ENCODE measurements around the gene ERC2. TPM values are rescaled to one million over a fixed set of nuclear protein-coding genes. Genes with fewer than 3 reads are reported as not detected.

The ERC2 gene
- total and polyA plus RNA-seq, 11 donors = 0.16 to 3.8 (median 1.6) TPM

GRCh38 chr3:55567121-55567520 is 901.1 kb downstream of the ERC2 start:
- DNase-seq = no peak
- 98 to 100% (median 100%) methylated on average over 1 of the region's 1 CpG for WGBS, 4 donors
- TF ChIP-seq CTCF (IDR thresholded peaks at IDR 0.05) (no peak), POLR2A (IDR thresholded peaks at IDR 0.05) (no peak)

GRCh38 chr3:55565521-55565920 is 902.7 kb downstream of the ERC2 start:
- 82 to 89% (median 83%) methylated on average over 3 of the region's 3 CpGs for WGBS, 4 donors
- TF ChIP-seq POLR2A (IDR thresholded peaks at IDR 0.05) (no peak), CTCF (IDR thresholded peaks at IDR 0.05) (no peak)
- DNase-seq = no peak
- H3K4me1 ChIP-seq = peaks cover 0 to 4% (median 0%) of the 10 kb centered on the region in 12 donors
- H3K27me3 ChIP-seq = peaks cover 0 to 3% (median 0%) of the 10 kb centered on the region in 9 donors
- H3K36me3 ChIP-seq = no peaks in the 10 kb centered on the region
- ATAC-seq = no peak
- H3K4me3 ChIP-seq = no peak overlapping the region
- intact Hi-C loops (cut with DNase I) = no loop called here
- H3K9me3 ChIP-seq = no peaks in the 10 kb centered on the region
- no peak overlapping the region for H3K27ac ChIP-seq

More at GRCh38 chr3:55567121-55567520, 901.1 kb downstream of the ERC2 start:
- H3K27me3 ChIP-seq = peaks cover 0 to 3% (median 0%) of the 10 kb centered on the region in 9 donors
- no peaks in the 10 kb centered on the region for H3K9me3 ChIP-seq
- intact Hi-C loops (cut with DNase I) = no loop called here
- H3K4me3 ChIP-seq = no peak overlapping the region
- no peaks in the 10 kb centered on the region for H3K36me3 ChIP-seq
- no peak overlapping the region for H3K27ac ChIP-seq
- H3K4me1 ChIP-seq = peaks cover 0 to 14% (median under 1%) of the 10 kb centered on the region in 12 donors
- ATAC-seq = no peak

- TF ChIP-seq POLR2A (IDR thresholded peaks at IDR 0.05) (no peak), CTCF (IDR thresholded peaks at IDR 0.05) (no peak)
- no peak for ATAC-seq
- intact Hi-C loops (cut with DNase I) = no loop called here
- no peaks in the 10 kb centered on the region for H3K9me3 ChIP-seq
- peaks cover 0 to 3% (median 0%) of the 10 kb centered on the region in 9 donors for H3K27me3 ChIP-seq
- H3K27ac ChIP-seq = no peak overlapping the region
- H3K4me3 ChIP-seq = no peak overlapping the region
- WGBS, 4 donors = 69 to 79% (median 74%) methylated on average over 4 to 6 of the region's 6 CpGs
- H3K36me3 ChIP-seq = no peaks in the 10 kb centered on the region
- peaks cover 0 to 4% (median 0%) of the 10 kb centered on the region in 12 donors for H3K4me1 ChIP-seq
- DNase-seq = no peak
These were observed 903.5 kb downstream of the ERC2 start for GRCh38 chr3:55564726-55565125.

GRCh38 chr3:55562700-55563099 is 905.6 kb downstream of the ERC2 start:
- intact Hi-C loops (cut with DNase I) = no loop called here
- ATAC-seq = no peak
- DNase-seq = no peak
- no peak for TF ChIP-seq CTCF (IDR thresholded peaks at IDR 0.05)
- Histone ChIP-seq H3K27me3 (peaks cover 0 to 3% (median 0%) of the 10 kb centered on the region in 9 donors), H3K27ac (no peak overlapping the region), H3K4me1 (no peaks in the 10 kb centered on the region), H3K36me3 (no peaks in the 10 kb centered on the region), H3K9me3 (no peaks in the 10 kb centered on the region), H3K4me3 (no peak overlapping the region)
- 76 to 92% (median 85%) methylated on average over 1 of the region's 1 CpG for WGBS, 4 donors

Measured in heart left ventricle (tissue), 16 donors.